Measurements from ENCODE around the gene MSANTD3. TPM values are rescaled to one million over a fixed set of nuclear protein-coding genes. Genes with fewer than 3 reads are reported as not detected.

MSANTD3 gene
- total RNA-seq, 1 experiment from 2014 or later, result 86.9 TPM

GRCh38 chr9:100457517-100457916 lies 30.6 kb downstream of the MSANTD3 start:
- no peak for DNase-seq
- Histone ChIP-seq H3K9ac (ENCODE audit: low read length) (no peak overlapping the region), H3K27ac (ENCODE audit: low read length) (no peak overlapping the region), H3K36me3 (ENCODE audit: low read depth, low read length) (peaks cover 5% of the 10 kb centered on the region; the same call in 1 of the 2 replicates), H3F3A (ENCODE audit: low read length, unreplicated experiment) (no peaks in the 10 kb centered on the region), H3K4me2 (ENCODE audit: low read length) (no peak overlapping the region), H4K20me1 (ENCODE audit: low read length) (no peaks in the 10 kb centered on the region), H3K27me3 (ENCODE audit: low read length) (no peaks in the 10 kb centered on the region), H2AFZ (ENCODE audit: low read length) (no peak overlapping the region), H3K4me1 (ENCODE audit: insufficient read depth, low read length) (no peaks in the 10 kb centered on the region), H3K9me3 (ENCODE audit: low read length) (no peaks in the 10 kb centered on the region), H3K4me3 (ENCODE audit: low read length) (no peak overlapping the region), H3K9me2 (replicated peaks; ENCODE audit: low read length) (no peaks in the 10 kb centered on the region), H3K79me2 (ENCODE audit: low read length) (no peaks in the 10 kb centered on the region)
- no TSS peak for BruUV-seq (replicated peaks)
- ATAC-seq, result no peak
- TF ChIP-seq CTCF (conservative IDR thresholded peaks at IDR 0.05; ENCODE audit: low read depth, low read length) (no peak), EZH2 (IDR thresholded peaks at IDR 0.05; ENCODE audit: low read length, unreplicated experiment) (no peak), EZH2phosphoT487 (IDR thresholded peaks at IDR 0.05; ENCODE audit: borderline replicate concordance, low read length) (no peak)
- ChIA-PET CTCF (no interaction called here), POLR2A (ENCODE audit: unreplicated experiment) (no interaction called here)
- intact Hi-C loops (cut with micrococcal nuclease), result no loop called here

DNA sequence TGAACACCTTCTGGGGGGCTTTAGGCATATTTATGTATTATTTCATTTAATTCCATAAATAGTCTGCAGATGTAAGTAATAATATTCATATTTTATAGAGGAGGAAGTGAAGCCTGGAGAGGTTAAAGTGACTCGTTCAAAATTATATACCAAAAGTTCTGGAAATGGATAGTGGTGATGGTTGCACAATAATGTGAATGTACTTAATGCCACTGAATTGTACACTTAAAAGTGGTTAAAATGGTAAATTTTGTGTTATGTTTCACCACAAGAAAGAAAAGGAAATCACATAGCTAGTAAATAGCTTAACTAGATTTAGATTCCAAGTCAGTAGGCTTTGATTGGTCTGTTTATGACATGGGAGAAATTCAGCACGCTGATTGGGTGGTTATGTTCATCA lies 33.0 kb downstream of the MSANTD3 start:
- H3K36me3 ChIP-seq (ENCODE audit: low read depth, low read length), result no peaks in the 10 kb centered on the region
- intact Hi-C loops (cut with micrococcal nuclease), result no loop called here
- ChIA-PET CTCF (no interaction called here), POLR2A (ENCODE audit: unreplicated experiment) (no interaction called here)
- no peaks in the 10 kb centered on the region for H3F3A ChIP-seq (ENCODE audit: low read length, unreplicated experiment)
- H3K27ac ChIP-seq (ENCODE audit: low read length), result no peak overlapping the region
- no peak for TF ChIP-seq EZH2phosphoT487 (IDR thresholded peaks at IDR 0.05; ENCODE audit: borderline replicate concordance, low read length)
- no peak for TF ChIP-seq EZH2 (IDR thresholded peaks at IDR 0.05; ENCODE audit: low read length, unreplicated experiment)
- TF ChIP-seq CTCF (conservative IDR thresholded peaks at IDR 0.05; ENCODE audit: low read depth, low read length), result no peak
- no peaks in the 10 kb centered on the region for H3K79me2 ChIP-seq (ENCODE audit: low read length)
- no peaks in the 10 kb centered on the region for H4K20me1 ChIP-seq (ENCODE audit: low read length)
- H3K9me2 ChIP-seq (replicated peaks; ENCODE audit: low read length), result no peaks in the 10 kb centered on the region
- BruUV-seq (replicated peaks), result no TSS peak
- H3K4me1 ChIP-seq (ENCODE audit: insufficient read depth, low read length), result no peaks in the 10 kb centered on the region
- no peak for ATAC-seq
- no peak for DNase-seq
- H3K4me3 ChIP-seq (ENCODE audit: low read length), result no peak overlapping the region
- H3K4me2 ChIP-seq (ENCODE audit: low read length), result no peak overlapping the region
- H2AFZ ChIP-seq (ENCODE audit: low read length), result no peak overlapping the region
- H3K9me3 ChIP-seq (ENCODE audit: low read length), result no peaks in the 10 kb centered on the region
- H3K27me3 ChIP-seq (ENCODE audit: low read length), result no peaks in the 10 kb centered on the region
- H3K9ac ChIP-seq (ENCODE audit: low read length), result no peak overlapping the region

GRCh38 chr9:100465274-100465673 lies 38.3 kb downstream of the MSANTD3 start:
- H4K20me1 ChIP-seq (ENCODE audit: low read length), result no peaks in the 10 kb centered on the region
- no peaks in the 10 kb centered on the region for H3F3A ChIP-seq (ENCODE audit: low read length, unreplicated experiment)
- no peaks in the 10 kb centered on the region for H3K9me2 ChIP-seq (replicated peaks; ENCODE audit: low read length)
- H3K27ac ChIP-seq (ENCODE audit: low read length), result no peak overlapping the region
- H3K36me3 ChIP-seq (ENCODE audit: low read depth, low read length), result no peaks in the 10 kb centered on the region
- ChIA-PET CTCF (no interaction called here), POLR2A (ENCODE audit: unreplicated experiment) (no interaction called here)
- DNase-seq (no peak), ATAC-seq (no peak)
- no peaks in the 10 kb centered on the region for H3K79me2 ChIP-seq (ENCODE audit: low read length)
- H3K9ac ChIP-seq (ENCODE audit: low read length), result no peak overlapping the region
- TF ChIP-seq CTCF (conservative IDR thresholded peaks at IDR 0.05; ENCODE audit: low read depth, low read length) (no peak), EZH2phosphoT487 (IDR thresholded peaks at IDR 0.05; ENCODE audit: borderline replicate concordance, low read length) (no peak), EZH2 (IDR thresholded peaks at IDR 0.05; ENCODE audit: low read length, unreplicated experiment) (no peak)
- H3K4me1 ChIP-seq (ENCODE audit: insufficient read depth, low read length), result no peaks in the 10 kb centered on the region
- H3K27me3 ChIP-seq (ENCODE audit: low read length), result no peaks in the 10 kb centered on the region
- no peak overlapping the region for H2AFZ ChIP-seq (ENCODE audit: low read length)
- BruUV-seq (replicated peaks), result no TSS peak
- intact Hi-C loops (cut with micrococcal nuclease), result no loop called here
- H3K4me3 ChIP-seq (ENCODE audit: low read length), result no peak overlapping the region
- no peaks in the 10 kb centered on the region for H3K9me3 ChIP-seq (ENCODE audit: low read length)
- H3K4me2 ChIP-seq (ENCODE audit: low read length), result no peak overlapping the region
